ENCODE measurements around the gene ITIH1. TPM values are rescaled to one million over a fixed set of nuclear protein-coding genes. Genes with fewer than 3 reads are reported as not detected.

Gene ITIH1
- total RNA-seq, 2 experiments from 2014 or later: not detected

DNA sequence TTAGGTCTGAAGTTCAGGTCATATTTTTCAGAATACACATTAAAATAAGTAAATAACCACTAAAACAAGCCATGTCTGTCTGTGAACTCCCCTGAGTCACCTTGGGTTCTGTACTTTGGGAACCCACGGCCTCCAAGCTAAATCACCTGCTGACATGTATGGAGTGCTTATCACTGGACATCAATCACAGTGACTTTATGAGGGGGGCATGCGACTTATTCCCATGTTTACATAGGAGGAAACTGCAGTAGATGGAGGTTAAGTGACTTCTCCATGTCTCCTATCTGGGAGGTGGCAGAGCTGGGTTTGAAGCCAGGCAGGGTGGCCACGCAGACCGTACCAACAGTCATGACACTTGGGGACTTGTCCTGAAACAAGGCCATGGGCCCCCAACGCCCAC, 45.0 kb downstream of the ITIH1 start:
- Mint-ChIP-seq H3K4me3 (no peak overlapping the region), H3K27ac (no peak overlapping the region), H3K4me1 (ENCODE audit: low read depth) (no peaks in the 10 kb centered on the region), H3K9me3 (no peaks in the 10 kb centered on the region), H3K36me3 (ENCODE audit: low read depth) (peaks cover 14% of the 10 kb centered on the region), H3K27me3 (no peaks in the 10 kb centered on the region)
- TF ChIP-seq, protein P1, sequence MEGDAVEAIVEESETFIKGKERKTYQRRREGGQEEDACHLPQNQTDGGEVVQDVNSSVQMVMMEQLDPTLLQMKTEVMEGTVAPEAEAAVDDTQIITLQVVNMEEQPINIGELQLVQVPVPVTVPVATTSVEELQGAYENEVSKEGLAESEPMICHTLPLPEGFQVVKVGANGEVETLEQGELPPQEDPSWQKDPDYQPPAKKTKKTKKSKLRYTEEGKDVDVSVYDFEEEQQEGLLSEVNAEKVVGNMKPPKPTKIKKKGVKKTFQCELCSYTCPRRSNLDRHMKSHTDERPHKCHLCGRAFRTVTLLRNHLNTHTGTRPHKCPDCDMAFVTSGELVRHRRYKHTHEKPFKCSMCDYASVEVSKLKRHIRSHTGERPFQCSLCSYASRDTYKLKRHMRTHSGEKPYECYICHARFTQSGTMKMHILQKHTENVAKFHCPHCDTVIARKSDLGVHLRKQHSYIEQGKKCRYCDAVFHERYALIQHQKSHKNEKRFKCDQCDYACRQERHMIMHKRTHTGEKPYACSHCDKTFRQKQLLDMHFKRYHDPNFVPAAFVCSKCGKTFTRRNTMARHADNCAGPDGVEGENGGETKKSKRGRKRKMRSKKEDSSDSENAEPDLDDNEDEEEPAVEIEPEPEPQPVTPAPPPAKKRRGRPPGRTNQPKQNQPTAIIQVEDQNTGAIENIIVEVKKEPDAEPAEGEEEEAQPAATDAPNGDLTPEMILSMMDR (IDR thresholded peaks at IDR 0.05): no peak
- H3K36me3 ChIP-seq (ENCODE audit: insufficient read depth, low read length): peaks cover 7% of the 10 kb centered on the region
- no peak for DNase-seq
- intact Hi-C loops (cut with DNase I, micrococcal nuclease): no loop called here
- no peak overlapping the region for H3K4me3 ChIP-seq (ENCODE audit: low read length)
- ChIA-PET POLR2A (no interaction called here), CTCF (interaction anchor here (1.3 kb wide), 1 partner anchor 10 kb away, joined by 4 read pairs; no protein-coding TSS in a partner anchor)
- H3K9me3 ChIP-seq (ENCODE audit: control insufficient read depth in 1 of 2, insufficient read depth in 1 of 2, low read length in 2 of 2): no peaks in the 10 kb centered on the region
- no peaks in the 10 kb centered on the region for H3K27me3 ChIP-seq (ENCODE audit: control insufficient read depth in 1 of 2, insufficient read depth in 2 of 2, low read length in 2 of 2)
- no peak for ATAC-seq (ENCODE audit: poor library complexity)
- H3K4me1 ChIP-seq (ENCODE audit: insufficient read depth, low read length): no peaks in the 10 kb centered on the region
- no peak overlapping the region for H3K27ac ChIP-seq (ENCODE audit: low read depth in 1 of 2, low read length in 2 of 2)

DNA sequence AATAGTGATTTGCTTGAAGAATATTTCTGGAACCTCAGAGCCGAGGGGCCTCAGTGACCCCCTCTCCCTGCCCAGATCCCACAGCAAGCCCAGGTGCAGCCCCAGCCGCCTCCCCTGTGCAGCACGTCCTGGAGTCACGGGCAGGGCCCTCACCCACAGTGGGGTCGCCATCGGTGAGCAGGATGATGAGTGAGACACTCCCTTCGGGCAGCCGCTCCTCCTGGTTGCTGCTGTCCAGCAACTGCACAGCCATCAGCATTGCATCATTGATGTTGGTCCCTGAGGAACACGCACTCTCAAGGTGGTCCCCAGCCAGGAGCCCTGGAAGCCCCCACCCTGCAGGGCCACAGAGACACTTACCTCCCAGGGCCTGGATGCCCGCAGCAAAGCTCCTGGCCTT, 46.6 kb downstream of the ITIH1 start:
- Histone ChIP-seq H3K4me1 (ENCODE audit: insufficient read depth, low read length) (no peaks in the 10 kb centered on the region), H3K4me3 (ENCODE audit: low read length) (no peak overlapping the region), H3K27me3 (ENCODE audit: control insufficient read depth in 1 of 2, insufficient read depth in 2 of 2, low read length in 2 of 2) (no peaks in the 10 kb centered on the region), H3K36me3 (ENCODE audit: insufficient read depth, low read length) (peaks cover 7% of the 10 kb centered on the region), H3K9me3 (ENCODE audit: control insufficient read depth in 1 of 2, insufficient read depth in 1 of 2, low read length in 2 of 2) (no peaks in the 10 kb centered on the region), H3K27ac (ENCODE audit: low read depth in 1 of 2, low read length in 2 of 2) (no peak overlapping the region)
- intact Hi-C loops (cut with DNase I, micrococcal nuclease): no loop called here
- no peak overlapping the region for H3K27ac Mint-ChIP-seq
- no peak overlapping the region for H3K4me3 Mint-ChIP-seq
- CTCF ChIA-PET: no interaction called here
- no peaks in the 10 kb centered on the region for H3K4me1 Mint-ChIP-seq (ENCODE audit: low read depth)
- no peaks in the 10 kb centered on the region for H3K27me3 Mint-ChIP-seq
- ATAC-seq (ENCODE audit: poor library complexity) (no peak), DNase-seq (no peak)
- TF ChIP-seq, protein P1 (IDR thresholded peaks at IDR 0.05): no peak
- peaks cover 14% of the 10 kb centered on the region for H3K36me3 Mint-ChIP-seq (ENCODE audit: low read depth)
- POLR2A ChIA-PET: no interaction called here
- no peaks in the 10 kb centered on the region for H3K9me3 Mint-ChIP-seq

DNA sequence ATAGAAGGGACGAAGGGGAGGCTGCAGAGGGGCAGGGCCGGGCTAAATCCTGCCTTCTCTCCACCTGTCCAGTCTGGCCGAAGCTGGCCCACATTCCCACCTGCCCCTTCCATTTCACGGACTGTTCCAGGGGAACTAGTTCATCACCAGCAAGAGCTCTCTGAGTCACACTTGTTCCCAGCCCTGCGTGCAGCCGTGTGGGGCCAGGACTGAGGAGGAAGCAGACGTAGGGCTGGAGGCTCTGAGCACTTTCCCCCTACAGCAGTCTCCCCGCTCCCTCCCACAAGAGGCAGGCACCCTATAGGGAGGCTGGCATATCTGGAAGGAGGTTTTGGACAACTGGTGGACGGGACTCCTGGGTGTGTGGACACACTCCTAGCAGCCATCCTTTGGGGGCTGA, 50.0 kb downstream of the ITIH1 start:
- Mint-ChIP-seq H3K9me3 (no peaks in the 10 kb centered on the region), H3K27me3 (no peaks in the 10 kb centered on the region), H3K36me3 (ENCODE audit: low read depth) (peaks cover 9% of the 10 kb centered on the region), H3K27ac (no peak overlapping the region), H3K4me1 (ENCODE audit: low read depth) (no peaks in the 10 kb centered on the region), H3K4me3 (no peak overlapping the region)
- Histone ChIP-seq H3K4me1 (ENCODE audit: insufficient read depth, low read length) (no peaks in the 10 kb centered on the region), H3K27ac (ENCODE audit: low read depth in 1 of 2, low read length in 2 of 2) (no peak overlapping the region), H3K36me3 (ENCODE audit: insufficient read depth, low read length) (peaks cover 7% of the 10 kb centered on the region), H3K27me3 (ENCODE audit: control insufficient read depth in 1 of 2, insufficient read depth in 2 of 2, low read length in 2 of 2) (no peaks in the 10 kb centered on the region), H3K9me3 (ENCODE audit: control insufficient read depth in 1 of 2, insufficient read depth in 1 of 2, low read length in 2 of 2) (no peaks in the 10 kb centered on the region), H3K4me3 (ENCODE audit: low read length) (no peak overlapping the region)
- CTCF ChIA-PET: no interaction called here
- TF ChIP-seq, protein P1 (IDR thresholded peaks at IDR 0.05): no peak
- DNase-seq (no peak), ATAC-seq (ENCODE audit: poor library complexity) (no peak)
- intact Hi-C loops (cut with DNase I, micrococcal nuclease): no loop called here
- POLR2A ChIA-PET: no interaction called here
